GM23338 (cell line): ENCODE measurements around the gene EDIL3. TPM values are rescaled to one million over a fixed set of nuclear protein-coding genes. Genes with fewer than 3 reads are reported as not detected.

Experiments
- ATAC-seq: fragments of 200-7000 bp; cut with Tn5 transposase; 3 replicates; pipeline ENCODE4 v1.9.1; 2020
- DNase-seq: peaks from one replicate; pipeline ENCODE4 v3.0.0-alpha.2; 2015; ENCODE audit warnings: low spot score
- H2AFZ ChIP-seq: fragments of 200-600 bp; sonication (generic); 2 replicates; pipeline ENCODE4 v1.8.0; 2016; ENCODE audit warnings: antibody characterized with exemption, mild to moderate bottlenecking, moderate library complexity
- H3F3A ChIP-seq: fragments of 200-600 bp; sonication (generic); replicated peaks from 2 replicates; pipeline ENCODE4 v1.8.0; 2017; ENCODE audit warnings: antibody characterized with exemption, mixed run types, low read depth
- H3K27ac ChIP-seq: fragments of 200-600 bp; sonication (generic); 2 replicates; pipeline ENCODE4 v1.6.1; 2016; ENCODE audit warnings: low read depth
- H3K27me3 ChIP-seq: fragments of 200-600 bp; sonication (generic); 2 replicates; pipeline ENCODE4 v1.8.0; 2016; ENCODE audit warnings: mild to moderate bottlenecking, mixed run types, moderate library complexity; ENCODE audit not compliant: insufficient read depth
- H3K36me3 ChIP-seq: fragments of 200-600 bp; sonication (generic); 2 replicates; pipeline ENCODE4 v1.8.0; 2016; ENCODE audit warnings: mild to moderate bottlenecking; ENCODE audit not compliant: insufficient read depth
- H3K4me1 ChIP-seq: fragments of 200-600 bp; sonication (generic); 2 replicates; pipeline ENCODE4 v1.8.0; 2016; ENCODE audit warnings: mild to moderate bottlenecking, moderate library complexity; ENCODE audit not compliant: insufficient read depth
- H3K4me2 ChIP-seq: fragments of 200-600 bp; sonication (generic); 2 replicates; pipeline ENCODE4 v1.7.1; 2017; ENCODE audit warnings: mixed run types
- H3K4me3 ChIP-seq: fragments of 200-600 bp; sonication (generic); 2 replicates; pipeline ENCODE4 v1.6.1; 2016; ENCODE audit warnings: mixed run types
- H3K79me2 ChIP-seq: fragments of 200-600 bp; sonication (generic); replicated peaks from 2 replicates; pipeline ENCODE4 v1.8.0; 2017; ENCODE audit warnings: mild to moderate bottlenecking; ENCODE audit not compliant: insufficient read depth
- H3K9me2 ChIP-seq: fragments of 200-600 bp; sonication (generic); 2 replicates; pipeline ENCODE4 v1.8.0; 2017; ENCODE audit not compliant: insufficient read depth
- H4K20me1 ChIP-seq: fragments of 200-600 bp; sonication (generic); replicated peaks from 2 replicates; pipeline ENCODE4 v1.8.0; 2017; ENCODE audit warnings: mild to moderate bottlenecking; ENCODE audit not compliant: insufficient read depth
- H3K27ac Mint-ChIP-seq: 2 replicates; pipeline ENCODE4 v1.8.0; 2020; ENCODE audit warnings: inconsistent platforms, mild to moderate bottlenecking, moderate library complexity, mixed read lengths
- H3K27me3 Mint-ChIP-seq: 3 replicates; pipeline ENCODE4 v1.8.0; 2022; ENCODE audit warnings: low read depth, mild to moderate bottlenecking, moderate library complexity, mixed read lengths, inconsistent platforms; ENCODE audit not compliant: insufficient read depth, poor library complexity
- H3K36me3 Mint-ChIP-seq: 3 replicates; pipeline ENCODE4 v1.8.0; 2021; ENCODE audit warnings: low read depth, mild to moderate bottlenecking, inconsistent platforms, moderate library complexity, mixed read lengths
- H3K4me1 Mint-ChIP-seq: 3 replicates; pipeline ENCODE4 v1.8.0; 2020; ENCODE audit warnings: mild to moderate bottlenecking, inconsistent platforms, mixed read lengths
- H3K4me3 Mint-ChIP-seq: 3 replicates; pipeline ENCODE4 v1.8.0; 2021; ENCODE audit warnings: moderate library complexity, mild to moderate bottlenecking, inconsistent platforms, mixed read lengths
- H3K9me3 Mint-ChIP-seq: 3 replicates; pipeline ENCODE4 v1.8.0; 2020; ENCODE audit warnings: moderate library complexity, mild to moderate bottlenecking, inconsistent platforms, mixed read lengths
- CREB1 ChIP-seq: fragments of 250-450 bp; sonication (Bioruptor Pico); IDR thresholded peaks from 2 replicates; pipeline ENCODE4 v1.5.0; 2020; ENCODE audit warnings: low read depth, mild to moderate bottlenecking, moderate library complexity
- EZH2 ChIP-seq: fragments of 200-600 bp; sonication (generic); IDR thresholded peaks from one replicate; pipeline ENCODE4 v1.8.0; 2017; ENCODE audit warnings: antibody characterized with exemption, mild to moderate bottlenecking, low read depth; ENCODE audit not compliant: unreplicated experiment
- EZH2phosphoT487 ChIP-seq: fragments of 200-600 bp; sonication (generic); IDR thresholded peaks from one replicate; pipeline ENCODE4 v1.8.1; 2018; ENCODE audit warnings: antibody characterized with exemption; ENCODE audit not compliant: unreplicated experiment
- JUNB ChIP-seq: IDR thresholded peaks from one replicate; pipeline ENCODE4 v1.6.1; 2016; ENCODE audit warnings: antibody characterized with exemption; ENCODE audit not compliant: unreplicated experiment
- POLR2AphosphoS5 ChIP-seq: IDR thresholded peaks from 2 replicates; pipeline ENCODE4 v1.6.1; 2016; ENCODE audit warnings: antibody characterized with exemption, low read depth
- STAT1 ChIP-seq: IDR thresholded peaks from one replicate; pipeline ENCODE4 v1.6.1; 2016; ENCODE audit warnings: antibody characterized with exemption; ENCODE audit not compliant: unreplicated experiment
- ZNF331 ChIP-seq: fragments of 250-450 bp; sonication (Bioruptor Pico); IDR thresholded peaks from 2 replicates; pipeline ENCODE4 v1.5.0; 2020; ENCODE audit warnings: low read depth, mild to moderate bottlenecking, moderate library complexity
- polyA plus RNA-seq: library from polyadenylated mRNA; unstranded; fragments of >200 nt; fragmentation: Nextera tagmentation; extraction: Ambion mirVana; gene quantifications from 2 replicates; pipeline ENCODE4 v1.2.1, GENCODE V29; 2016
- total RNA-seq: library from RNA; depleted of rRNA; stranded (reverse); fragments of >200 nt; shearing (Covaris generic); gene quantifications from 2 replicates; pipeline ENCODE4 v1.2.3, GENCODE V29; 2014
- TF ChIP-seq, protein P1 (sequence below), 2 experiments: fragments of 200-600 bp in 1 of 2; sonication (generic) in 1 of 2; conservative IDR thresholded peaks; 2 replicates each; pipeline versions ENCODE4 v1.5.1 to v1.6.1; 2016 to 2017; ENCODE audit warnings: antibody characterized with exemption in 2 of 2, low read depth in 2 of 2, mild to moderate bottlenecking in 2 of 2, moderate library complexity in 1 of 2
- TF ChIP-seq, protein P2 (sequence below): IDR thresholded peaks from one replicate; pipeline ENCODE4 v1.6.1; 2018; ENCODE audit warnings: antibody characterized with exemption; ENCODE audit not compliant: unreplicated experiment
- TF ChIP-seq, protein P3 (sequence below): fragments of 250-450 bp; sonication (Bioruptor Pico); IDR thresholded peaks from 2 replicates; pipeline ENCODE4 v1.5.0; 2020; ENCODE audit warnings: mild to moderate bottlenecking, moderate library complexity

The EDIL3 gene
- total and polyA plus RNA-seq, 2 experiments from 2014 or later: 43.3 to 61.9 TPM

DNA sequence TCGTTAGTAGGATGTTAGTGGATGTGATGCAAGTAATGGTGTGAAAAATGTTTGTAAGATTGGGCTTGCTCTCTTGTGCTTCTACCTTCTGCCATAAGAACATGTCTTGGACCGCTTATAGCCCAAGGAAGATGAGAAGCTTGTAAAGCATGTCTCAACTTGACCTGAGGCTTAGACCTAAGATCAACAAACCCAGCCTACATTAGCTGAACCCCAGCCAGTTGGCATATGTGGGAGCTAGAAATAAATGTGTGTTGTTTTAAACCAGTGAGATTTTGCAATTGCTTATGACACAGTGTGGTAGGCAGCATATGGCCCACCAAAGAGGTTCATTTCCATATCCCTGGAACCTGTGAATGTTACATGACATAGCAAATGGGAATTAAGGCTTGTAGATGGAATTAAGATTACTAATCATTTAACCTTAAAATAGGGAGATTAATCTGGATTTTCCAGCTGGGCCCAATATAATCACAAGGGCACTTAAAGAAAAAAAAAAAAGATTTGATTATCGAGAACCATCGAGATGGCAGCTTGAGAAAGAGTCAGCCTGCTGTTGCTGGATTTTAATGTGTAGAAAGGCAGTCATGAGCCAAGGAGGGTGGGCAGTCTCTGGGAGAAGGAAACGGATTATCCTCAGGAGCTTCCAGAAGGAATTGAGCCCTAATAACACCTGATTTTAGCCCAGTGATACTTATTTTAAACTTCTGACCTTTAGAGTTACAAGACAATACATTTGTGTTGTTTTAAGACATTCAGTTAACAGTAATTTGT is 27.3 kb upstream of the EDIL3 start:
- H3K4me3 ChIP-seq: no peak overlapping the region
- H4K20me1 ChIP-seq: no peaks in the 10 kb centered on the region
- H3K4me1 Mint-ChIP-seq: no peaks in the 10 kb centered on the region
- no peak overlapping the region for H3K4me2 ChIP-seq
- no peaks in the 10 kb centered on the region for H3K27me3 ChIP-seq
- DNase-seq (no peak), ATAC-seq (no peak)
- no peaks in the 10 kb centered on the region for H3K4me1 ChIP-seq
- no peaks in the 10 kb centered on the region for H3K79me2 ChIP-seq
- H3K27ac Mint-ChIP-seq: no peak overlapping the region
- 0 out of 2 replicates have a peak, but pooled peaks cover 5% of the 10 kb centered on the region for H3K9me2 ChIP-seq
- no peak for TF ChIP-seq STAT1
- no peak for TF ChIP-seq ZNF331
- no peak for TF ChIP-seq CREB1
- TF ChIP-seq, protein P1, sequence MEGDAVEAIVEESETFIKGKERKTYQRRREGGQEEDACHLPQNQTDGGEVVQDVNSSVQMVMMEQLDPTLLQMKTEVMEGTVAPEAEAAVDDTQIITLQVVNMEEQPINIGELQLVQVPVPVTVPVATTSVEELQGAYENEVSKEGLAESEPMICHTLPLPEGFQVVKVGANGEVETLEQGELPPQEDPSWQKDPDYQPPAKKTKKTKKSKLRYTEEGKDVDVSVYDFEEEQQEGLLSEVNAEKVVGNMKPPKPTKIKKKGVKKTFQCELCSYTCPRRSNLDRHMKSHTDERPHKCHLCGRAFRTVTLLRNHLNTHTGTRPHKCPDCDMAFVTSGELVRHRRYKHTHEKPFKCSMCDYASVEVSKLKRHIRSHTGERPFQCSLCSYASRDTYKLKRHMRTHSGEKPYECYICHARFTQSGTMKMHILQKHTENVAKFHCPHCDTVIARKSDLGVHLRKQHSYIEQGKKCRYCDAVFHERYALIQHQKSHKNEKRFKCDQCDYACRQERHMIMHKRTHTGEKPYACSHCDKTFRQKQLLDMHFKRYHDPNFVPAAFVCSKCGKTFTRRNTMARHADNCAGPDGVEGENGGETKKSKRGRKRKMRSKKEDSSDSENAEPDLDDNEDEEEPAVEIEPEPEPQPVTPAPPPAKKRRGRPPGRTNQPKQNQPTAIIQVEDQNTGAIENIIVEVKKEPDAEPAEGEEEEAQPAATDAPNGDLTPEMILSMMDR (conservative IDR thresholded peaks at IDR 0.05; ENCODE audit: low read depth in 2 of 2): no peak
- H3K27me3 Mint-ChIP-seq: peaks cover 5% of the 10 kb centered on the region
- H2AFZ ChIP-seq: no peak overlapping the region
- H3K9me3 Mint-ChIP-seq: no peaks in the 10 kb centered on the region
- H3K27ac ChIP-seq: no peak overlapping the region
- H3K36me3 Mint-ChIP-seq: no peaks in the 10 kb centered on the region
- no peak overlapping the region for H3K4me3 Mint-ChIP-seq
- no peaks in the 10 kb centered on the region for H3K36me3 ChIP-seq
- H3F3A ChIP-seq: no peaks in the 10 kb centered on the region

DNA sequence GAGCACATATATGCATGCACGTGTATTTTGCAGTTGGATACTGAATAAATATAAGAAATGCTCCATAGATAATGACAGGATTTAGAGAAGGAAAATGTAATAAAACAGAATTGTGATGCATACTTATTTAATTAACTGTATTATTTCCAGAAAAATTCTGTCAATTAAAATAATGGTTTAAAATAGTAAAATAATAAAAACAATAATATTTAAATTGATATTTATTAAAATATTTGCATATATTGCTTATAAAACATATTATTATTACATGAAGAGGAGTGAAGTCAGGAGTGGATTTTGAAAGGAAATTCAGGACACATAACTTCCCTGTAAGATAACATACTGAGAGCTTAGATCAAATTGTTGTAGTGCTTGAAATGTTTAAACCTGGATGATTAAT is 21.4 kb upstream of the EDIL3 start:
- no peaks in the 10 kb centered on the region for H3K9me3 Mint-ChIP-seq
- H3K27ac Mint-ChIP-seq: no peak overlapping the region
- DNase-seq: no peak
- H3K4me3 Mint-ChIP-seq: no peak overlapping the region
- H3K27me3 Mint-ChIP-seq: no peaks in the 10 kb centered on the region
- no peaks in the 10 kb centered on the region for H3K79me2 ChIP-seq
- H3K9me2 ChIP-seq: 0 out of 2 replicates have a peak, but pooled peaks cover 5% of the 10 kb centered on the region
- H2AFZ ChIP-seq: no peak overlapping the region
- no peaks in the 10 kb centered on the region for H3F3A ChIP-seq
- H3K4me1 ChIP-seq: no peaks in the 10 kb centered on the region
- no peaks in the 10 kb centered on the region for H4K20me1 ChIP-seq
- peaks cover under 1% of the 10 kb centered on the region; the same call in 1 of the 3 replicates for H3K4me1 Mint-ChIP-seq
- H3K27me3 ChIP-seq: no peaks in the 10 kb centered on the region
- no peak overlapping the region for H3K4me3 ChIP-seq
- H3K36me3 ChIP-seq: no peaks in the 10 kb centered on the region
- no peak overlapping the region for H3K27ac ChIP-seq
- H3K4me2 ChIP-seq: no peak overlapping the region
- H3K36me3 Mint-ChIP-seq: no peaks in the 10 kb centered on the region
- ATAC-seq: no peak
- TF ChIP-seq EZH2 (no peak), STAT1 (no peak), ZNF331 (no peak), POLR2AphosphoS5 (no peak), JUNB (no peak), EZH2phosphoT487 (no peak)
- TF ChIP-seq, protein P2, sequence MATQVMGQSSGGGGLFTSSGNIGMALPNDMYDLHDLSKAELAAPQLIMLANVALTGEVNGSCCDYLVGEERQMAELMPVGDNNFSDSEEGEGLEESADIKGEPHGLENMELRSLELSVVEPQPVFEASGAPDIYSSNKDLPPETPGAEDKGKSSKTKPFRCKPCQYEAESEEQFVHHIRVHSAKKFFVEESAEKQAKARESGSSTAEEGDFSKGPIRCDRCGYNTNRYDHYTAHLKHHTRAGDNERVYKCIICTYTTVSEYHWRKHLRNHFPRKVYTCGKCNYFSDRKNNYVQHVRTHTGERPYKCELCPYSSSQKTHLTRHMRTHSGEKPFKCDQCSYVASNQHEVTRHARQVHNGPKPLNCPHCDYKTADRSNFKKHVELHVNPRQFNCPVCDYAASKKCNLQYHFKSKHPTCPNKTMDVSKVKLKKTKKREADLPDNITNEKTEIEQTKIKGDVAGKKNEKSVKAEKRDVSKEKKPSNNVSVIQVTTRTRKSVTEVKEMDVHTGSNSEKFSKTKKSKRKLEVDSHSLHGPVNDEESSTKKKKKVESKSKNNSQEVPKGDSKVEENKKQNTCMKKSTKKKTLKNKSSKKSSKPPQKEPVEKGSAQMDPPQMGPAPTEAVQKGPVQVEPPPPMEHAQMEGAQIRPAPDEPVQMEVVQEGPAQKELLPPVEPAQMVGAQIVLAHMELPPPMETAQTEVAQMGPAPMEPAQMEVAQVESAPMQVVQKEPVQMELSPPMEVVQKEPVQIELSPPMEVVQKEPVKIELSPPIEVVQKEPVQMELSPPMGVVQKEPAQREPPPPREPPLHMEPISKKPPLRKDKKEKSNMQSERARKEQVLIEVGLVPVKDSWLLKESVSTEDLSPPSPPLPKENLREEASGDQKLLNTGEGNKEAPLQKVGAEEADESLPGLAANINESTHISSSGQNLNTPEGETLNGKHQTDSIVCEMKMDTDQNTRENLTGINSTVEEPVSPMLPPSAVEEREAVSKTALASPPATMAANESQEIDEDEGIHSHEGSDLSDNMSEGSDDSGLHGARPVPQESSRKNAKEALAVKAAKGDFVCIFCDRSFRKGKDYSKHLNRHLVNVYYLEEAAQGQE: no peak
- TF ChIP-seq, protein P3, sequence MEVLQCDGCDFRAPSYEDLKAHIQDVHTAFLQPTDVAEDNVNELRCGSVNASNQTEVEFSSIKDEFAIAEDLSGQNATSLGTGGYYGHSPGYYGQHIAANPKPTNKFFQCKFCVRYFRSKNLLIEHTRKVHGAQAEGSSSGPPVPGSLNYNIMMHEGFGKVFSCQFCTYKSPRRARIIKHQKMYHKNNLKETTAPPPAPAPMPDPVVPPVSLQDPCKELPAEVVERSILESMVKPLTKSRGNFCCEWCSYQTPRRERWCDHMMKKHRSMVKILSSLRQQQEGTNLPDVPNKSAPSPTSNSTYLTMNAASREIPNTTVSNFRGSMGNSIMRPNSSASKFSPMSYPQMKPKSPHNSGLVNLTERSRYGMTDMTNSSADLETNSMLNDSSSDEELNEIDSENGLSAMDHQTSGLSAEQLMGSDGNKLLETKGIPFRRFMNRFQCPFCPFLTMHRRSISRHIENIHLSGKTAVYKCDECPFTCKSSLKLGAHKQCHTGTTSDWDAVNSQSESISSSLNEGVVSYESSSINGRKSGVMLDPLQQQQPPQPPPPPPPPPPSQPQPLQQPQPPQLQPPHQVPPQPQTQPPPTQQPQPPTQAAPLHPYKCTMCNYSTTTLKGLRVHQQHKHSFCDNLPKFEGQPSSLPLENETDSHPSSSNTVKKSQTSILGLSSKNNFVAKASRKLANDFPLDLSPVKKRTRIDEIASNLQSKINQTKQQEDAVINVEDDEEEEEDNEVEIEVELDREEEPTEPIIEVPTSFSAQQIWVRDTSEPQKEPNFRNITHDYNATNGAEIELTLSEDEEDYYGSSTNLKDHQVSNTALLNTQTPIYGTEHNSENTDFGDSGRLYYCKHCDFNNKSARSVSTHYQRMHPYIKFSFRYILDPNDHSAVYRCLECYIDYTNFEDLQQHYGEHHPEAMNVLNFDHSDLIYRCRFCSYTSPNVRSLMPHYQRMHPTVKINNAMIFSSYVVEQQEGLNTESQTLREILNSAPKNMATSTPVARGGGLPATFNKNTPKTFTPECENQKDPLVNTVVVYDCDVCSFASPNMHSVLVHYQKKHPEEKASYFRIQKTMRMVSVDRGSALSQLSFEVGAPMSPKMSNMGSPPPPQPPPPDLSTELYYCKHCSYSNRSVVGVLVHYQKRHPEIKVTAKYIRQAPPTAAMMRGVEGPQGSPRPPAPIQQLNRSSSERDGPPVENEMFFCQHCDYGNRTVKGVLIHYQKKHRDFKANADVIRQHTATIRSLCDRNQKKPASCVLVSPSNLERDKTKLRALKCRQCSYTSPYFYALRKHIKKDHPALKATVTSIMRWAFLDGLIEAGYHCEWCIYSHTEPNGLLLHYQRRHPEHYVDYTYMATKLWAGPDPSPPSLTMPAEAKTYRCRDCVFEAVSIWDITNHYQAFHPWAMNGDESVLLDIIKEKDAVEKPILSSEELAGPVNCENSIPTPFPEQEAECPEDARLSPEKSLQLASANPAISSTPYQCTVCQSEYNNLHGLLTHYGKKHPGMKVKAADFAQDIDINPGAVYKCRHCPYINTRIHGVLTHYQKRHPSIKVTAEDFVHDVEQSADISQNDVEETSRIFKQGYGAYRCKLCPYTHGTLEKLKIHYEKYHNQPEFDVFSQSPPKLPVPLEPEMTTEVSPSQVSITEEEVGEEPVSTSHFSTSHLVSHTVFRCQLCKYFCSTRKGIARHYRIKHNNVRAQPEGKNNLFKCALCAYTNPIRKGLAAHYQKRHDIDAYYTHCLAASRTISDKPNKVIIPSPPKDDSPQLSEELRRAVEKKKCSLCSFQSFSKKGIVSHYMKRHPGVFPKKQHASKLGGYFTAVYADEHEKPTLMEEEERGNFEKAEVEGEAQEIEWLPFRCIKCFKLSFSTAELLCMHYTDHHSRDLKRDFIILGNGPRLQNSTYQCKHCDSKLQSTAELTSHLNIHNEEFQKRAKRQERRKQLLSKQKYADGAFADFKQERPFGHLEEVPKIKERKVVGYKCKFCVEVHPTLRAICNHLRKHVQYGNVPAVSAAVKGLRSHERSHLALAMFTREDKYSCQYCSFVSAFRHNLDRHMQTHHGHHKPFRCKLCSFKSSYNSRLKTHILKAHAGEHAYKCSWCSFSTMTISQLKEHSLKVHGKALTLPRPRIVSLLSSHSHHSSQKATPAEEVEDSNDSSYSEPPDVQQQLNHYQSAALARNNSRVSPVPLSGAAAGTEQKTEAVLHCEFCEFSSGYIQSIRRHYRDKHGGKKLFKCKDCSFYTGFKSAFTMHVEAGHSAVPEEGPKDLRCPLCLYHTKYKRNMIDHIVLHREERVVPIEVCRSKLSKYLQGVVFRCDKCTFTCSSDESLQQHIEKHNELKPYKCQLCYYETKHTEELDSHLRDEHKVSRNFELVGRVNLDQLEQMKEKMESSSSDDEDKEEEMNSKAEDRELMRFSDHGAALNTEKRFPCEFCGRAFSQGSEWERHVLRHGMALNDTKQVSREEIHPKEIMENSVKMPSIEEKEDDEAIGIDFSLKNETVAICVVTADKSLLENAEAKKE (CRISPR knock-in tag): no peak
